ENCODE data around the gene ADPRH. TPM values are rescaled to one million over a fixed set of nuclear protein-coding genes. Genes with fewer than 3 reads are reported as not detected.
A peak's percentile ranks its signal among the peaks of the same experiment; 100 is the strongest.

Gene ADPRH
- total and polyA plus RNA-seq, 8 donors, result 2.7 to 9.5 (median 5.0) TPM

DNA sequence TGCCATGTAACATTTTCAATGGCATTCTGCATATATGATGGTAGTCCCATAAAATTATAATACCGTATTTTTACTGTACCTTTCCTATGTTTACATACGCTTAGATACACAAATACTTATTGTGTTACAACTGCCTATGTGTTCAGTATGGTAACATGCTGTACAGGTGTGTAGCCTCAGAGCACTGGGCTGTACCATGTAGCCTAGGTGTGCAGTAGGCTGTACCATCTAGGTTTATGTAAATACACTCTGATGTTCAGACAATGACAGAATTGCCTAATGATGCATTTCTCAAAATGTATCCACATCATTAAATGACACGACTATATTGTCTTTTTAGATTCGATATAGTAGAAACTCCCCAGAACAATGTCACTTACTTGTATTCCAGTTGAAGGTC lies 42.5 kb upstream of the ADPRH start:
- no peaks in the 10 kb centered on the region for H3K9me3 ChIP-seq
- H3K27me3 ChIP-seq, result no peaks in the 10 kb centered on the region
- no peak overlapping the region for H3K4me3 ChIP-seq
- ATAC-seq (no peak), DNase-seq (no peak), FAIRE-seq (no peak)
- no peak overlapping the region for H3K27ac ChIP-seq
- WGBS, 2 donors, result 94 to 95% methylated on average over 4 of the region's 4 CpGs
- intact Hi-C loops (cut with DNase I), result no loop called here
- no peaks in the 10 kb centered on the region for H3K36me3 ChIP-seq
- TF ChIP-seq, protein P1, sequence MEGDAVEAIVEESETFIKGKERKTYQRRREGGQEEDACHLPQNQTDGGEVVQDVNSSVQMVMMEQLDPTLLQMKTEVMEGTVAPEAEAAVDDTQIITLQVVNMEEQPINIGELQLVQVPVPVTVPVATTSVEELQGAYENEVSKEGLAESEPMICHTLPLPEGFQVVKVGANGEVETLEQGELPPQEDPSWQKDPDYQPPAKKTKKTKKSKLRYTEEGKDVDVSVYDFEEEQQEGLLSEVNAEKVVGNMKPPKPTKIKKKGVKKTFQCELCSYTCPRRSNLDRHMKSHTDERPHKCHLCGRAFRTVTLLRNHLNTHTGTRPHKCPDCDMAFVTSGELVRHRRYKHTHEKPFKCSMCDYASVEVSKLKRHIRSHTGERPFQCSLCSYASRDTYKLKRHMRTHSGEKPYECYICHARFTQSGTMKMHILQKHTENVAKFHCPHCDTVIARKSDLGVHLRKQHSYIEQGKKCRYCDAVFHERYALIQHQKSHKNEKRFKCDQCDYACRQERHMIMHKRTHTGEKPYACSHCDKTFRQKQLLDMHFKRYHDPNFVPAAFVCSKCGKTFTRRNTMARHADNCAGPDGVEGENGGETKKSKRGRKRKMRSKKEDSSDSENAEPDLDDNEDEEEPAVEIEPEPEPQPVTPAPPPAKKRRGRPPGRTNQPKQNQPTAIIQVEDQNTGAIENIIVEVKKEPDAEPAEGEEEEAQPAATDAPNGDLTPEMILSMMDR (IDR thresholded peaks at IDR 0.05), result no peak
- H3K4me1 ChIP-seq, result no peaks in the 10 kb centered on the region

DNA sequence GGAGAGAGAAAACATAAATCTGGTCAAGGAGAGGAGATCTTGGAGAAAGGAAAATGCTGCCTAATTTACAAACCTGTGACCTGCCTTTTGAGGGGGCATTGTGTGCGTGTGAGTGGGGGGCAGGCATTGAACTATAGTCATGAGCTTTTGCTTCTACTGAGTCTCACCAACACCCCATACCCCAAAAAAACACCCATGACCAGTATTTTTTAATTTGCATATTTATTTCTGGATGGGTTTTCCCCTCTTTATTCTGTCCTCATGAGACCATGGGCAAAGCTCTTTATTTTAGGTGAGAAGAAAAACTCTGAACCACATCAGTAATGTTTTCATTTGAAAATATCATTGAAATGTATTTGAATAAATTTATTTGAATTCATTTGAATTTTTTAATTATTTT lies 40.5 kb upstream of the ADPRH start:
- FAIRE-seq (no peak), ATAC-seq (no peak), DNase-seq (no peak)
- no peak overlapping the region for H3K4me3 ChIP-seq
- H3K9me3 ChIP-seq, result no peaks in the 10 kb centered on the region
- H3K27ac ChIP-seq, result no peak overlapping the region
- TF ChIP-seq, protein P1 (IDR thresholded peaks at IDR 0.05), result no peak
- intact Hi-C loops (cut with DNase I), result no loop called here
- H3K36me3 ChIP-seq, result no peaks in the 10 kb centered on the region
- WGBS, 2 donors, result 85 to 92% methylated on average over 1 of the region's 1 CpG
- no peaks in the 10 kb centered on the region for H3K4me1 ChIP-seq
- H3K27me3 ChIP-seq, result no peaks in the 10 kb centered on the region

DNA sequence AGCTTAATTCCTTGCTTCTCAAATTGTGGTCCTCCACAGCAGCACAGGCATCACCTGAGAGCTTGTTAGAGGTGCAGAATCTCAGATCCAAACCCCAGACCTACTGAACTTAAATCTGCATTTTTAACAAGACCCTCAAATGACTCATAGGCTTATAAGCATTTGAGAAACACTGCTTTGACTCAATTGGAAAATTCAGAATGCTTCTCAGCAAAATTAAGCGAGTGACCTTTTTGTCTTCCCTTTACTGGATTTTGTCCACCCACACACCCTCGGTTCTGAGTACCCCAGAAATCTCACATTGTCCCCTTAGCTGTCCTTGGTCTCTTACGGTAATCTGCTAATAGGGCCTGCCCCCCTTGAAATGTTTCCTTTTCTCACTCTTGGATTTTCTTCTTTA lies 37.7 kb upstream of the ADPRH start:
- no peak overlapping the region for H3K4me3 ChIP-seq
- no peak for ATAC-seq
- no peaks in the 10 kb centered on the region for H3K9me3 ChIP-seq
- H3K27ac ChIP-seq, result no peak overlapping the region
- no peak for DNase-seq
- intact Hi-C loops (cut with DNase I), result no loop called here
- WGBS, 2 donors, result 57 to 68% methylated on average over 3 of the region's 3 CpGs
- TF ChIP-seq, protein P1 (IDR thresholded peaks at IDR 0.05), result no peak
- H3K4me1 ChIP-seq, result no peaks in the 10 kb centered on the region
- H3K36me3 ChIP-seq, result no peaks in the 10 kb centered on the region
- no peak for FAIRE-seq
- H3K27me3 ChIP-seq, result no peaks in the 10 kb centered on the region

DNA sequence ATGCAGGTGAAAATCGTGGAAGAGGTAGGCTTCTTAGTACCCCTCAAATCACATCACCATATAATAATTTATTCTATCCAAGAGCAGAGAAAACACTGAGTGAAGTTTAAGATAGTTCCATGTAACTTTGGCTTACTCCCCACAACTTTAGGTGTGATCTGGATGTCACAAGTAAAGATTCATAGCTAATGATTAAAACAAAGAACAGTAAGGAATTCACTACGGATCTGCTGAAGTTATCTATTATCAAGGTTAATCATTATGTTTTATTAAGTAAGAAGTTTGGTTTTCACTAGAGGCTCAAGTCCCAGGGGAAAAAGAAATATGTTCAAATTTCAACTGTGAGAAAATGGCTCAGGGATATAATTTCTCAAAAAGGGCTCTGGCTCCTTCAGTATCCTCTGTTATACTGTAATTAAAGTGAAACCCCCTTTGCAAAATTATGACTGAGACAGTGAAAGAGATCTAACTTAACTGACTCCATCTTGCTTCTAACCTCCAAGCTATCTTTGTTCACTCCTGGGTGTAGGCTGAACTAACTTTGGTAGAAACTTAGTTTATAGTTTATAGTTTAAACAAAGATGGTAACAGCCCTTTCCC lies 37.0 kb upstream of the ADPRH start:
- Histone ChIP-seq H3K27ac (peak overlapping the region in 1 of 4 donors; percentile 30), H3K9me3 (no peaks in the 10 kb centered on the region), H3K4me1 (no peaks in the 10 kb centered on the region), H3K27me3 (no peaks in the 10 kb centered on the region), H3K36me3 (no peaks in the 10 kb centered on the region), H3K4me3 (no peak overlapping the region)
- TF ChIP-seq, protein P1 (IDR thresholded peaks at IDR 0.05), result no peak
- DNase-seq, result no peak
- no peak for FAIRE-seq
- ATAC-seq, result peak in 1 of 4 donors; percentile 44
- WGBS, 2 donors, result 29 to 35% methylated on average over 2 of the region's 2 CpGs
- intact Hi-C loops (cut with DNase I), result no loop called here

DNA sequence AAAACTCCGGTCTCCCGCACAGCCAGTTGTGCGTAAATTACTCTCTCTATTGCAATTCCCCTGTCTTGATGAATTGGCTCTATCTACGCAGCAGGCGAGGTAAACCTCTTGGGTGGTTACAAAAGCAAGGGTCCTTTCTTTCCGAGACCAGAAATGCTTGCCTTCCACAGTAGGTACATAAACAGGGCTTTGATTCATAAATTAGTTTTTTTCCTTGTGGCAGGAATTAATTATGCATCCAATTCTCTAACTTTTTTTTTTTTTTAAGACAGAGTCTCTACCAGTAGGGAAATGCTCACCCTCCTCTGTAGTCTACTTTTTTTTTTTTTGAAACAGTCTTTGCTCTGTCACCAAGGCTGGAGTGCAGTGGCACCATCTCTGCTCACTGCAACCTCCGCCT lies 36.1 kb upstream of the ADPRH start:
- DNase-seq, result no peak
- FAIRE-seq, result no peak
- no peak overlapping the region for H3K4me3 ChIP-seq
- ATAC-seq, result no peak
- H3K9me3 ChIP-seq, result no peaks in the 10 kb centered on the region
- no peaks in the 10 kb centered on the region for H3K4me1 ChIP-seq
- WGBS, 2 donors, result 81 to 89% methylated on average over 7 of the region's 7 CpGs
- TF ChIP-seq, protein P1 (IDR thresholded peaks at IDR 0.05), result no peak
- intact Hi-C loops (cut with DNase I), result no loop called here
- no peaks in the 10 kb centered on the region for H3K27me3 ChIP-seq
- H3K36me3 ChIP-seq, result no peaks in the 10 kb centered on the region
- H3K27ac ChIP-seq, result peak overlapping the region in 1 of 4 donors; percentile 30

All from pancreas (tissue), 10 donors.